HEK293T (cell line): Measurements from ENCODE around the gene FTO.
A peak's percentile ranks its signal among the peaks of the same experiment; 100 is the strongest.

ENCODE experiments used
- CTCF ChIA-PET: fragments of 350-600 bp; formaldehyde crosslinking; extraction: SDS; loops from one replicate; lab custom pipeline; 2021; ENCODE audit warnings: antibody characterized with exemption, inconsistent platforms; lab: Yijun Ruan, JAX
- POLR2A ChIA-PET: fragments of 350-600 bp; formaldehyde crosslinking; extraction: SDS; loops from one replicate; lab custom pipeline; 2020; ENCODE audit warnings: antibody characterized with exemption, inconsistent platforms; lab: Yijun Ruan, JAX
- DNase-seq: peaks from one replicate; pipeline ENCODE4 v3.0.0; 2012; ENCODE audit warnings: mixed read lengths; ENCODE audit errors: extremely low spot score
- ARNT ChIP-seq: fragments of 450-650 bp; IDR thresholded peaks from 2 replicates; pipeline ENCODE4 v1.6.1; 2017; ENCODE audit warnings: mild to moderate bottlenecking
- BHLHE40 ChIP-seq: fragments of 450-650 bp; IDR thresholded peaks from 2 replicates; pipeline ENCODE4 v1.6.1; 2016; ENCODE audit warnings: mild to moderate bottlenecking, moderate library complexity, borderline replicate concordance
- CTBP1 ChIP-seq: fragments of 450-650 bp; IDR thresholded peaks from 2 replicates; pipeline ENCODE4 v1.6.1; 2016; ENCODE audit warnings: borderline replicate concordance
- ELF4 ChIP-seq: fragments of 450-650 bp; IDR thresholded peaks from 2 replicates; pipeline ENCODE4 v1.6.1; 2017; ENCODE audit warnings: antibody characterized with exemption
- FOXA1 ChIP-seq: fragments of 450-650 bp; IDR thresholded peaks from 2 replicates; pipeline ENCODE4 v1.6.1; 2016; ENCODE audit warnings: mild to moderate bottlenecking
- FOXK2 ChIP-seq: fragments of 450-650 bp; IDR thresholded peaks from 2 replicates; pipeline ENCODE4 v1.6.1; 2016; ENCODE audit warnings: mild to moderate bottlenecking
- FOXM1 ChIP-seq: fragments of 450-650 bp; IDR thresholded peaks from 2 replicates; pipeline ENCODE4 v1.6.1; 2017; ENCODE audit warnings: mild to moderate bottlenecking, borderline replicate concordance
- HDGF ChIP-seq: fragments of 450-650 bp; IDR thresholded peaks from 2 replicates; pipeline ENCODE4 v1.6.1; 2017; ENCODE audit warnings: antibody characterized with exemption, borderline replicate concordance
- L3MBTL2 ChIP-seq: fragments of 450-650 bp; conservative IDR thresholded peaks from 2 replicates; pipeline ENCODE4 v1.6.1; 2016; ENCODE audit warnings: mild to moderate bottlenecking
- LEF1 ChIP-seq: fragments of 450-650 bp; IDR thresholded peaks from 2 replicates; pipeline ENCODE4 v1.6.1; 2017; ENCODE audit warnings: mild to moderate bottlenecking, borderline replicate concordance
- NFRKB ChIP-seq: fragments of 450-650 bp; IDR thresholded peaks from 2 replicates; pipeline ENCODE4 v1.6.1; 2016; ENCODE audit warnings: mild to moderate bottlenecking, moderate library complexity
- PKNOX1 ChIP-seq: fragments of 450-650 bp; IDR thresholded peaks from 2 replicates; pipeline ENCODE4 v1.6.1; 2016
- SP1 ChIP-seq: fragments of 450-650 bp; IDR thresholded peaks from 2 replicates; pipeline ENCODE4 v1.6.1; 2017
- SUZ12 ChIP-seq: fragments of 450-650 bp; IDR thresholded peaks from 2 replicates; pipeline ENCODE4 v1.6.1; 2016; ENCODE audit warnings: mild to moderate bottlenecking
- TARDBP ChIP-seq: fragments of 450-650 bp; IDR thresholded peaks from 2 replicates; pipeline ENCODE4 v1.6.1; 2016
- ZNF384 ChIP-seq: fragments of 450-650 bp; IDR thresholded peaks from 2 replicates; pipeline ENCODE4 v1.6.1; 2016

FTO gene

DNA sequence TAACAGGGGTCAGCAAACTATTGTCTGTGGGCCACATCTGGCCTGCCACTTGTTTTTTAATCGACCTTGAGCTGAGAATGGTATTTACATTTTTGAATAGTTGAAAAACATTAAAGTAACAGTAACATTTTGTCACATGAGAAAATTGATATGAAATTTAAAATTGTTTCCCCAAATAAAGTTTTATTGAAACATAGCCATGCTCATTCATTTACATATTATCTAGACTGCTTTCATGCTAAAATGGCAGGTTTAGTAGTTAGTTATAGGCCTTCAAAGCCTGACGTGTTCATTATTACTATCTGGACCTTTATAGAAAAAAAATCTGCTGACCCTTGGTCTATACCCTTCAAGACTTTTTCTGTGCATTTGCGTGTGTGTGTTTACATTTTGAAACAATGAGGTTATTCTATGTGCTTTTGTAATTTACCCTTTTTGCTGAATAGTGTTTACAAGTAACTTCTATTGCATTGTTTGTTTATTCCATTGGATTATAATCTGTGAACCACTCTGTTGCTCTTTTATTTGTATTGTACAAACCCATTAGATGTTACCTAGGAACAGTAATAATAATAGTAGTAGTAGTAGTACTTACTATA, 37.1 kb downstream of the FTO start:
- TF ChIP-seq ELF4, result no peak
- no peak for TF ChIP-seq HDGF
- no peak for TF ChIP-seq FOXK2
- no peak for TF ChIP-seq LEF1
- TF ChIP-seq CTBP1, result no peak
- TF ChIP-seq L3MBTL2, result no peak
- TF ChIP-seq ARNT, result no peak
- no peak for TF ChIP-seq BHLHE40
- TF ChIP-seq SUZ12, result no peak
- no peak for TF ChIP-seq PKNOX1
- TF ChIP-seq ZNF384, result no peak
- no peak for TF ChIP-seq FOXA1
- no peak for TF ChIP-seq TARDBP
- TF ChIP-seq SP1, result no peak
- no peak for TF ChIP-seq NFRKB
- no peak for TF ChIP-seq FOXM1
- CTCF ChIA-PET, result interaction anchor here (0.6 to 0.7 kb wide), 3 partner anchors 13 to 503 kb away, joined by 3 read pairs; no protein-coding TSS in a partner anchor
- no peak for DNase-seq
- POLR2A ChIA-PET, result no interaction called here

GRCh38 chr16:53741546-53741945, 37.6 kb downstream of the FTO start:
- DNase-seq, result no peak
- no peak for TF ChIP-seq ELF4
- TF ChIP-seq LEF1, result no peak
- no peak for TF ChIP-seq L3MBTL2
- TF ChIP-seq FOXA1, result no peak
- TF ChIP-seq SUZ12, result no peak
- TF ChIP-seq ZNF384, result no peak
- TF ChIP-seq FOXK2, result no peak
- no peak for TF ChIP-seq CTBP1
- no peak for TF ChIP-seq TARDBP
- TF ChIP-seq SP1, result no peak
- TF ChIP-seq FOXM1, result no peak
- TF ChIP-seq PKNOX1, result no peak
- TF ChIP-seq BHLHE40, result no peak
- no peak for TF ChIP-seq HDGF
- TF ChIP-seq ARNT, result no peak
- TF ChIP-seq NFRKB, result no peak
- ChIA-PET CTCF (interaction anchor here (0.6 kb wide), 1 partner anchor 13 kb away, joined by 3 read pairs; no protein-coding TSS in a partner anchor), POLR2A (no interaction called here)

DNA sequence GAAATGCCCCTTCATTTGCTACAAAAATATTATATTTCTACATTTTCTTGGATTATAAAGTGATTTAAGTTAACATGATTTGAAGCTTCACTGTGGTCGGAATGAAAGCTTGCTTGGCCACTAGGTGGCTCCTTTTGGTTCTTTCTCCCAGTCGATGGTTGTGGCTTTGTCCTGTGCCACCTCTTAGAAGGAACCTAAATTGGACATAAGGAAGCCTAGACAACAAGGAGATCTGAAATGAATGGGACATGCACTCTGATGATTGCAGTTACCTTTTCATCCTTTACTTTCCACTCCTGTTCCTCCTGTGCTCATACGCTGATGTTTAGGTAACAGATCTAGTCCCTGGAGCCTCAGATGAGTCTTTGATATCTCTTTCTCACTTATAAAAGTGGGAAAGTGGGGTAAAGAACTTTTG, 39.2 kb downstream of the FTO start:
- TF ChIP-seq NFRKB, result no peak
- no peak for TF ChIP-seq ELF4
- no peak for TF ChIP-seq LEF1
- TF ChIP-seq HDGF, result no peak
- TF ChIP-seq PKNOX1, result no peak
- TF ChIP-seq L3MBTL2, result no peak
- no peak for TF ChIP-seq SUZ12
- no peak for TF ChIP-seq BHLHE40
- ChIA-PET CTCF (interaction anchor here (0.8 to 2.1 kb wide), 9 partner anchors 8 to 39 kb away, joined by 3 to 10 read pairs (median 5); partner anchors contain the start of gene FTO), POLR2A (no interaction called here)
- DNase-seq, result peak; percentile 32

DNA sequence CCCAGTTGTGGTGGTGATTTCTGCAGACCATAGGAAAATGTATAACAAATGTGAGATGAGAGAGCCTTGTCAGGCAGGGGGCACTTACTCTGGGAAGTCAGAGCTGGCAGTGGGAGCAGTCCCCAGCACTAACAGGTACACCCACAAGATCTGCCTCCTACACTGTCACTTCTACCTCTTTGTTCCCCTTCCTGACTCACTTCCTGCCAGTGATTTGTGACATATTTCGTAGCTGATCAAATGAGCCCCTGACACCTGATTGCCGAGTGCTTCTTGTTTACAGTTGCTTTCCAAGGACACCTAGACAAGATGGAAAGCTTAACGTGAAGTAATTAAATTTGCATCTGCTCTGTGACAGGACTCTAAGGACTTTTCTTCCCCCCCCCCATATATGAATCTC, 40.5 kb downstream of the FTO start:
- CTCF ChIA-PET, result interaction anchor here (1.3 to 2.0 kb wide), 3 partner anchors 9 to 29 kb away, joined by 3 to 9 read pairs (median 5); no protein-coding TSS in a partner anchor
- no peak for DNase-seq
- POLR2A ChIA-PET, result no interaction called here
- no peak for TF ChIP-seq CTBP1
- TF ChIP-seq ELF4, result no peak
- TF ChIP-seq LEF1, result no peak

GRCh38 chr16:53745086-53745485, 41.1 kb downstream of the FTO start:
- ChIA-PET POLR2A (no interaction called here), CTCF (interaction anchor here (1.3 to 2.0 kb wide), 3 partner anchors 9 to 29 kb away, joined by 3 to 9 read pairs (median 5); no protein-coding TSS in a partner anchor)
- no peak for DNase-seq
- TF ChIP-seq SP1 (no peak), NFRKB (no peak), FOXM1 (no peak), CTBP1 (no peak), PKNOX1 (no peak), FOXA1 (no peak), FOXK2 (no peak), TARDBP (no peak), L3MBTL2 (no peak), LEF1 (no peak), HDGF (no peak), SUZ12 (no peak), ZNF384 (no peak), BHLHE40 (no peak), ARNT (no peak), ELF4 (no peak)

DNA sequence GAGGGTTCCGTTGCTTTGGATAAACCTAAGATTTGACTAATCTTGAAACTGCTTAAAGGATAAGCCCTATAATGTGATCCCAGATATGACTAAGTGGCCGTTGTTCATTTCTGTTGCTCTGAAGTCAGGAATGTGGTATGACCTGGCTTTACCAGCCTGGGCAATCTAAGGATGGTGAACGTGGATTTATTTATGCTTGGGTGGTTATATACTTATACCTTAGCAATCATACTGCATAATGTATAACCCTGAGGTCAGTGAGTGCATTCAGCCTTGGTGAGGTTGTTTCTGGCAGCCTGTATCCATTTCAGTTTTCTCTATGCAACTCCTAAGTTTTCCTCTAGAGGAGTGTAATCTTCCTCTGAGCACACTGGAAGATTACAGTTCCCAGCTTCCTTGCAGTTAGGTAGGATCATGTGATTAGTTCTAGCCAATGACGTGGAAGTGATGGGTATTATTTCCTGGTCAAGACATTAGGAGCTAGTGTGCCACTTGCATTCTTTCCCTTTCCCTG, 41.9 kb downstream of the FTO start:
- TF ChIP-seq SP1, result no peak
- no peak for TF ChIP-seq PKNOX1
- TF ChIP-seq FOXA1, result no peak
- no peak for TF ChIP-seq SUZ12
- no peak for TF ChIP-seq L3MBTL2
- TF ChIP-seq TARDBP, result no peak
- TF ChIP-seq NFRKB, result no peak
- no peak for TF ChIP-seq LEF1
- no peak for TF ChIP-seq ELF4
- DNase-seq, result peak; percentile 25
- ChIA-PET CTCF (no interaction called here), POLR2A (no interaction called here)
